ENCODE results near the gene LINGO4.

The LINGO4 gene

GRCh38 chr1:151851886-151852285 is 46.7 kb upstream of the LINGO4 start:
- Histone ChIP-seq H3K4me2 (no peak overlapping the region), H3K36me3 (ENCODE audit: insufficient read depth) (no peaks in the 10 kb centered on the region), H3K79me2 (ENCODE audit: insufficient read depth, low read depth) (no peaks in the 10 kb centered on the region), H3K27ac (no peak overlapping the region), H3K4me1 (ENCODE audit: low read depth, poor library complexity, severe bottlenecking) (no peaks in the 10 kb centered on the region), H3K4me3 (IDR thresholded peaks at IDR 0.05; ENCODE audit: insufficient read depth, low read depth, low read length) (no peak overlapping the region), H3K27me3 (ENCODE audit: insufficient read depth, low read depth) (no peaks in the 10 kb centered on the region; the same call in 1 of the 2 replicates), H3K9ac (no peak overlapping the region), H4K20me1 (ENCODE audit: insufficient read depth) (no peaks in the 10 kb centered on the region), H2AFZ (ENCODE audit: low read depth) (no peak overlapping the region)
- no peak for TF ChIP-seq CTCF (conservative IDR thresholded peaks at IDR 0.05; ENCODE audit: low read depth, low read length)

GRCh38 chr1:151849871-151850270 is 44.7 kb upstream of the LINGO4 start:
- Histone ChIP-seq H3K4me3 (IDR thresholded peaks at IDR 0.05; ENCODE audit: insufficient read depth, low read depth, low read length) (no peak overlapping the region), H3K27me3 (ENCODE audit: insufficient read depth, low read depth) (no peaks in the 10 kb centered on the region; the same call in 1 of the 2 replicates), H4K20me1 (ENCODE audit: insufficient read depth) (no peaks in the 10 kb centered on the region), H3K4me1 (ENCODE audit: low read depth, poor library complexity, severe bottlenecking) (no peaks in the 10 kb centered on the region), H3K27ac (no peak overlapping the region), H2AFZ (ENCODE audit: low read depth) (no peak overlapping the region), H3K79me2 (ENCODE audit: insufficient read depth, low read depth) (no peaks in the 10 kb centered on the region), H3K9ac (no peak overlapping the region), H3K4me2 (no peak overlapping the region), H3K36me3 (ENCODE audit: insufficient read depth) (no peaks in the 10 kb centered on the region)
- TF ChIP-seq CTCF (conservative IDR thresholded peaks at IDR 0.05; ENCODE audit: low read depth, low read length): no peak

- no peak overlapping the region for H3K9ac ChIP-seq
- no peak for TF ChIP-seq CTCF (conservative IDR thresholded peaks at IDR 0.05; ENCODE audit: low read depth, low read length)
- H3K79me2 ChIP-seq (ENCODE audit: insufficient read depth, low read depth): no peaks in the 10 kb centered on the region
- no peaks in the 10 kb centered on the region for H3K4me1 ChIP-seq (ENCODE audit: low read depth, poor library complexity, severe bottlenecking)
- no peaks in the 10 kb centered on the region; the same call in 1 of the 2 replicates for H3K27me3 ChIP-seq (ENCODE audit: insufficient read depth, low read depth)
- H4K20me1 ChIP-seq (ENCODE audit: insufficient read depth): no peaks in the 10 kb centered on the region
- H3K36me3 ChIP-seq (ENCODE audit: insufficient read depth): no peaks in the 10 kb centered on the region
- no peak overlapping the region for H3K4me2 ChIP-seq
- no peak overlapping the region for H2AFZ ChIP-seq (ENCODE audit: low read depth)
- no peak overlapping the region for H3K27ac ChIP-seq
- no peak overlapping the region for H3K4me3 ChIP-seq (IDR thresholded peaks at IDR 0.05; ENCODE audit: insufficient read depth, low read depth, low read length)
These were observed 43.9 kb upstream of the LINGO4 start for GRCh38 chr1:151849126-151849525.

GRCh38 chr1:151847867-151848596 is 42.8 kb upstream of the LINGO4 start:
- H2AFZ ChIP-seq (ENCODE audit: low read depth): no peak overlapping the region
- no peaks in the 10 kb centered on the region for H3K79me2 ChIP-seq (ENCODE audit: insufficient read depth, low read depth)
- H4K20me1 ChIP-seq (ENCODE audit: insufficient read depth): no peaks in the 10 kb centered on the region
- no peak overlapping the region for H3K4me3 ChIP-seq (IDR thresholded peaks at IDR 0.05; ENCODE audit: insufficient read depth, low read depth, low read length)
- no peaks in the 10 kb centered on the region; the same call in 1 of the 2 replicates for H3K27me3 ChIP-seq (ENCODE audit: insufficient read depth, low read depth)
- no peak overlapping the region for H3K27ac ChIP-seq
- no peak overlapping the region for H3K9ac ChIP-seq
- H3K4me1 ChIP-seq (ENCODE audit: low read depth, poor library complexity, severe bottlenecking): no peaks in the 10 kb centered on the region
- no peak for TF ChIP-seq CTCF (conservative IDR thresholded peaks at IDR 0.05; ENCODE audit: low read depth, low read length)
- H3K36me3 ChIP-seq (ENCODE audit: insufficient read depth): no peaks in the 10 kb centered on the region
- no peak overlapping the region for H3K4me2 ChIP-seq

Data from KMS-11 (cell line).